BLaER1 (cell line): ENCODE results near the gene PPP1R12A.

Source experiments
- H3K27ac ChIP-seq: shearing (Covaris generic); formaldehyde crosslinking; 2 replicates; pipeline ENCODE4 v1.8.1; 2022
- H3K27me3 ChIP-seq: shearing (Covaris generic); formaldehyde crosslinking; 2 replicates; pipeline ENCODE4 v1.8.1; 2022
- H3K36me3 ChIP-seq: shearing (Covaris generic); formaldehyde crosslinking; 2 replicates; pipeline ENCODE4 v1.8.1; 2022
- H3K4me1 ChIP-seq: shearing (Covaris generic); formaldehyde crosslinking; 2 replicates; pipeline ENCODE4 v1.8.1; 2022
- H3K4me2 ChIP-seq: shearing (Covaris generic); formaldehyde crosslinking; 2 replicates; pipeline ENCODE4 v1.8.1; 2022
- H3K4me3 ChIP-seq: shearing (Covaris generic); formaldehyde crosslinking; 2 replicates; pipeline ENCODE4 v1.8.1; 2022
- H3K9ac ChIP-seq: shearing (Covaris generic); formaldehyde crosslinking; 2 replicates; pipeline ENCODE4 v1.8.1; 2022
- H3K9me3 ChIP-seq: shearing (Covaris generic); formaldehyde crosslinking; 2 replicates; pipeline ENCODE4 v1.8.1; 2022
- H4K20me1 ChIP-seq: shearing (Covaris generic); formaldehyde crosslinking; 2 replicates; pipeline ENCODE4 v1.8.1; 2022
- Cebpa-rat ChIP-seq: shearing (Covaris generic); IDR thresholded peaks from 2 replicates; pipeline ENCODE4 v1.8.1; 2022

The PPP1R12A gene

GRCh38 chr12:79925492-79925891 is 9.4 kb downstream of the PPP1R12A start:
- H3K27me3 ChIP-seq = no peaks in the 10 kb centered on the region
- H3K4me2 ChIP-seq = no peak overlapping the region
- peaks cover 100% of the 10 kb centered on the region for H4K20me1 ChIP-seq
- no peak for TF ChIP-seq Cebpa-rat
- H3K36me3 ChIP-seq = peaks cover 36% of the 10 kb centered on the region; the same call in 1 of the 2 replicates
- H3K9me3 ChIP-seq = peaks cover 12% of the 10 kb centered on the region
- H3K27ac ChIP-seq = no peak overlapping the region
- H3K9ac ChIP-seq = no peak overlapping the region
- H3K4me1 ChIP-seq = peaks cover 20% of the 10 kb centered on the region
- no peak overlapping the region for H3K4me3 ChIP-seq

- H3K4me3 ChIP-seq = no peak overlapping the region
- H3K36me3 ChIP-seq = peaks cover 40% of the 10 kb centered on the region; the same call in 1 of the 2 replicates
- no peaks in the 10 kb centered on the region for H3K27me3 ChIP-seq
- no peak for TF ChIP-seq Cebpa-rat
- no peak overlapping the region for H3K27ac ChIP-seq
- peaks cover 12% of the 10 kb centered on the region for H3K9me3 ChIP-seq
- H3K4me2 ChIP-seq = no peak overlapping the region
- H3K4me1 ChIP-seq = no peaks in the 10 kb centered on the region
- H3K9ac ChIP-seq = no peak overlapping the region
- H4K20me1 ChIP-seq = peaks cover 100% of the 10 kb centered on the region
Measured at GRCh38 chr12:79921786-79922185, 13.1 kb downstream of the PPP1R12A start.

- H3K27me3 ChIP-seq = no peaks in the 10 kb centered on the region
- no peak overlapping the region for H3K9ac ChIP-seq
- TF ChIP-seq Cebpa-rat = no peak
- no peak overlapping the region for H3K4me2 ChIP-seq
- H3K9me3 ChIP-seq = peaks cover 12% of the 10 kb centered on the region
- H3K27ac ChIP-seq = no peak overlapping the region
- H3K4me3 ChIP-seq = no peak overlapping the region
- peaks cover 40% of the 10 kb centered on the region; the same call in 1 of the 2 replicates for H3K36me3 ChIP-seq
- peaks cover 100% of the 10 kb centered on the region for H4K20me1 ChIP-seq
- no peaks in the 10 kb centered on the region for H3K4me1 ChIP-seq
Measured at GRCh38 chr12:79920421-79921238, 14.3 kb downstream of the PPP1R12A start.

GRCh38 chr12:79919762-79920161 is 15.1 kb downstream of the PPP1R12A start:
- H3K4me2 ChIP-seq = no peak overlapping the region
- peaks cover 12% of the 10 kb centered on the region for H3K9me3 ChIP-seq
- H3K4me3 ChIP-seq = no peak overlapping the region
- H3K27me3 ChIP-seq = no peaks in the 10 kb centered on the region
- H3K9ac ChIP-seq = no peak overlapping the region
- peaks cover 40% of the 10 kb centered on the region; the same call in 1 of the 2 replicates for H3K36me3 ChIP-seq
- H3K4me1 ChIP-seq = no peaks in the 10 kb centered on the region
- H3K27ac ChIP-seq = no peak overlapping the region
- TF ChIP-seq Cebpa-rat = no peak
- peaks cover 100% of the 10 kb centered on the region for H4K20me1 ChIP-seq

- H3K4me2 ChIP-seq = no peak overlapping the region
- H3K9me3 ChIP-seq = peaks cover 3% of the 10 kb centered on the region; the same call in 1 of the 2 replicates
- peaks cover 20% of the 10 kb centered on the region; the same call in 1 of the 2 replicates for H3K36me3 ChIP-seq
- peaks cover 100% of the 10 kb centered on the region for H4K20me1 ChIP-seq
- no peaks in the 10 kb centered on the region for H3K27me3 ChIP-seq
- no peaks in the 10 kb centered on the region for H3K4me1 ChIP-seq
- no peak overlapping the region for H3K27ac ChIP-seq
- no peak overlapping the region for H3K4me3 ChIP-seq
- TF ChIP-seq Cebpa-rat = no peak
- H3K9ac ChIP-seq = no peak overlapping the region
Measured at GRCh38 chr12:79916826-79917225, 18.1 kb downstream of the PPP1R12A start.

- Histone ChIP-seq H3K36me3 (peaks cover 11% of the 10 kb centered on the region), H3K4me3 (no peak overlapping the region), H4K20me1 (peaks cover 100% of the 10 kb centered on the region), H3K4me1 (no peaks in the 10 kb centered on the region), H3K4me2 (no peak overlapping the region), H3K9me3 (no peaks in the 10 kb centered on the region), H3K27me3 (no peaks in the 10 kb centered on the region), H3K9ac (no peak overlapping the region), H3K27ac (no peak overlapping the region)
- no peak for TF ChIP-seq Cebpa-rat
Measured at GRCh38 chr12:79911889-79912656, 22.8 kb downstream of the PPP1R12A start.

- Histone ChIP-seq H3K4me3 (no peak overlapping the region), H3K27me3 (no peaks in the 10 kb centered on the region), H4K20me1 (peaks cover 99% of the 10 kb centered on the region), H3K36me3 (peaks cover 11% of the 10 kb centered on the region), H3K4me1 (no peaks in the 10 kb centered on the region), H3K9me3 (no peaks in the 10 kb centered on the region), H3K27ac (no peak overlapping the region), H3K4me2 (no peak overlapping the region), H3K9ac (no peak overlapping the region)
- TF ChIP-seq Cebpa-rat = no peak
Measured at GRCh38 chr12:79908366-79908765, 26.5 kb downstream of the PPP1R12A start.

- Histone ChIP-seq H3K27ac (no peak overlapping the region), H3K4me1 (no peaks in the 10 kb centered on the region), H3K9me3 (no peaks in the 10 kb centered on the region), H3K4me3 (no peak overlapping the region), H3K9ac (no peak overlapping the region), H3K27me3 (no peaks in the 10 kb centered on the region), H4K20me1 (peaks cover 99% of the 10 kb centered on the region), H3K4me2 (no peak overlapping the region), H3K36me3 (peaks cover 17% of the 10 kb centered on the region)
- no peak for TF ChIP-seq Cebpa-rat
Measured at GRCh38 chr12:79901506-79901905, 33.4 kb downstream of the PPP1R12A start.

- peaks cover 17% of the 10 kb centered on the region for H3K36me3 ChIP-seq
- no peaks in the 10 kb centered on the region for H3K9me3 ChIP-seq
- H4K20me1 ChIP-seq = peaks cover 99% of the 10 kb centered on the region
- no peak for TF ChIP-seq Cebpa-rat
- H3K4me2 ChIP-seq = no peak overlapping the region
- H3K4me1 ChIP-seq = no peaks in the 10 kb centered on the region
- no peak overlapping the region for H3K27ac ChIP-seq
- no peak overlapping the region for H3K9ac ChIP-seq
- H3K27me3 ChIP-seq = no peaks in the 10 kb centered on the region
- no peak overlapping the region for H3K4me3 ChIP-seq
Measured at GRCh38 chr12:79900951-79901350, 33.9 kb downstream of the PPP1R12A start.

- H3K9ac ChIP-seq = no peak overlapping the region
- H4K20me1 ChIP-seq = peaks cover 99% of the 10 kb centered on the region
- no peak overlapping the region for H3K4me3 ChIP-seq
- no peak overlapping the region for H3K27ac ChIP-seq
- H3K36me3 ChIP-seq = peaks cover 17% of the 10 kb centered on the region
- H3K9me3 ChIP-seq = no peaks in the 10 kb centered on the region
- no peak overlapping the region for H3K4me2 ChIP-seq
- no peaks in the 10 kb centered on the region for H3K27me3 ChIP-seq
- no peak for TF ChIP-seq Cebpa-rat
- no peaks in the 10 kb centered on the region for H3K4me1 ChIP-seq
Measured at GRCh38 chr12:79900199-79900598, 34.7 kb downstream of the PPP1R12A start.
